IPS-15b (cell line): Measurements from ENCODE around the gene ZNF518A.

Experiments used
- H3K27me3 ChIP-seq: one replicate; pipeline ENCODE4 v1.6.1; 2013; ENCODE audit warnings: low read length; ENCODE audit not compliant: control insufficient read depth, insufficient read depth
- H3K36me3 ChIP-seq: one replicate; pipeline ENCODE4 v1.6.1; 2013; ENCODE audit warnings: low read length; ENCODE audit not compliant: control insufficient read depth, insufficient read depth
- H3K4me1 ChIP-seq: one replicate; pipeline ENCODE4 v1.6.1; 2013; ENCODE audit warnings: mild to moderate bottlenecking, low read length; ENCODE audit not compliant: control insufficient read depth, insufficient read depth
- H3K4me3 ChIP-seq: one replicate; pipeline ENCODE4 v1.5.1; 2013; ENCODE audit warnings: low read depth, low read length
- H3K9ac ChIP-seq: one replicate; pipeline ENCODE4 v1.6.1; 2013; ENCODE audit warnings: low read depth, mild to moderate bottlenecking, low read length
- H3K9me3 ChIP-seq: one replicate; pipeline ENCODE4 v1.6.1; 2013; ENCODE audit warnings: mild to moderate bottlenecking, low read length; ENCODE audit not compliant: control insufficient read depth, insufficient read depth

ZNF518A gene

GRCh38 chr10:96208946-96209345 lies 78.8 kb downstream of the ZNF518A start:
- Histone ChIP-seq H3K4me1 (peaks cover 3% of the 10 kb centered on the region), H3K27me3 (no peaks in the 10 kb centered on the region), H3K9ac (no peak overlapping the region), H3K36me3 (no peaks in the 10 kb centered on the region), H3K4me3 (no peak overlapping the region), H3K9me3 (no peaks in the 10 kb centered on the region)

GRCh38 chr10:96211764-96212163 lies 81.7 kb downstream of the ZNF518A start:
- H3K4me3 ChIP-seq: no peak overlapping the region
- H3K9ac ChIP-seq: no peak overlapping the region
- no peaks in the 10 kb centered on the region for H3K36me3 ChIP-seq
- H3K27me3 ChIP-seq: no peaks in the 10 kb centered on the region
- no peaks in the 10 kb centered on the region for H3K9me3 ChIP-seq
- no peaks in the 10 kb centered on the region for H3K4me1 ChIP-seq

GRCh38 chr10:96212911-96213310 lies 82.8 kb downstream of the ZNF518A start:
- Histone ChIP-seq H3K4me3 (no peak overlapping the region), H3K9ac (no peak overlapping the region), H3K4me1 (no peaks in the 10 kb centered on the region), H3K36me3 (no peaks in the 10 kb centered on the region), H3K27me3 (no peaks in the 10 kb centered on the region), H3K9me3 (no peaks in the 10 kb centered on the region)
